Measurements from ENCODE around the gene CXCL17.

GRCh38 chr19:42433503-42434260 is 9.1 kb downstream of the CXCL17 start:
- TF ChIP-seq CTCF (conservative IDR thresholded peaks at IDR 0.05; ENCODE audit: low read length) (peak; percentile 95), EZH2phosphoT487 (IDR thresholded peaks at IDR 0.05; ENCODE audit: borderline replicate concordance, low read depth, low read length) (no peak)
